Measurements from ENCODE around the gene ETAA1.

Gene ETAA1

GRCh38 chr2:67397143-67397986 lies at the start of gene ETAA1:
Gene ETAA1 (plus strand): TSS chr2:67397333. CDS start chr2:67397449, 116 bp downstream.
- no peak for TF ChIP-seq CTCF (IDR thresholded peaks at IDR 0.05)

DNA sequence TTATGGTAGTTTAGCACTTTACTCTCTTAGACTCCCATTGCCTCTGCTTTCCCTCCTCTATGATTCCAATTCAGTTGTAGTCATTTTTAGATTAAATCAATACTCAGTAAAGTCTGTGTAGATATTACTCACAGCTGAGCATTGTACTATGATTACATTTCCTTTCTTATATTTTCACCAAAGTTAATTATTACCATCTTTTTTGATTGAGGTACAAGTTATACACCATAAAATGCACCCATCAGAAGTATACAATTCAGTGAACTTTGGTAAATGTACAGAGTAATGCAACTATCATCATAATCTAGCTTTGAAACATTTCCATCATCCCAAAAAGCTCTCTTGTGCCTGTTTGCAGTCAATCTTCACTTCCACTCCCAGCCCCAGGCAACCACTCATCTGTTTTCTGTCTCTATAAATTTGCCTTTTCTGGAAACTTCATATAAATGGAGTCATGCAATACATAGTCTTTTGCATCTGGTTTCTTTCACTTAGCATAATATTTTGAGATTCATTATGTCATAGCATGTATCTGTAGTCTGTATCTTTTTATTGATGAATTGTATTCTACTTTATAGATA lies 30.2 kb upstream of the ETAA1 start:
- TF ChIP-seq CTCF (IDR thresholded peaks at IDR 0.05), result no peak

DNA sequence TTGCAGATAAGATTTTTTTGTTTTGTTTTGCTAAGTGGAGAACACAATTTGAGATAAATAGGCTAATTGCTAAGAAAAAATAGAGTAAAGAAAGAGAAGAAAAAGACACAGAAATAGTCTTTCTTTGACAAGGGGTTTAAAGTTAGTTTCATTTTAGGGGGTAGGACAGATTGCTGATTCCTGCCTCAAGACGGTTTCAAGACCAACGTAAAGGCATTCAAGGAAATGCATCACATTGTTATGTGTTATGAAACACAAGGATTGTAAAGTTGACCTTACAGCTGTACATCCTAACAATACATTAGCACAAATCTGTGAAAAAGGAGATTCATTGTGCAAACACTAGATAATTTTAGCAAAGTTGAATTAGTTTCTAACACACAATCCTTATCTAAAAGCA lies 22.7 kb upstream of the ETAA1 start:
- no peak for TF ChIP-seq CTCF (IDR thresholded peaks at IDR 0.05)

GRCh38 chr2:67374949-67375348 lies 22.2 kb upstream of the ETAA1 start:
- no peak for TF ChIP-seq CTCF (IDR thresholded peaks at IDR 0.05)

GRCh38 chr2:67378555-67378954 lies 18.6 kb upstream of the ETAA1 start:
- TF ChIP-seq CTCF (IDR thresholded peaks at IDR 0.05), result no peak

- TF ChIP-seq CTCF (IDR thresholded peaks at IDR 0.05), result no peak
Observed at GRCh38 chr2:67379048-67379447, 18.1 kb upstream of the ETAA1 start.

DNA sequence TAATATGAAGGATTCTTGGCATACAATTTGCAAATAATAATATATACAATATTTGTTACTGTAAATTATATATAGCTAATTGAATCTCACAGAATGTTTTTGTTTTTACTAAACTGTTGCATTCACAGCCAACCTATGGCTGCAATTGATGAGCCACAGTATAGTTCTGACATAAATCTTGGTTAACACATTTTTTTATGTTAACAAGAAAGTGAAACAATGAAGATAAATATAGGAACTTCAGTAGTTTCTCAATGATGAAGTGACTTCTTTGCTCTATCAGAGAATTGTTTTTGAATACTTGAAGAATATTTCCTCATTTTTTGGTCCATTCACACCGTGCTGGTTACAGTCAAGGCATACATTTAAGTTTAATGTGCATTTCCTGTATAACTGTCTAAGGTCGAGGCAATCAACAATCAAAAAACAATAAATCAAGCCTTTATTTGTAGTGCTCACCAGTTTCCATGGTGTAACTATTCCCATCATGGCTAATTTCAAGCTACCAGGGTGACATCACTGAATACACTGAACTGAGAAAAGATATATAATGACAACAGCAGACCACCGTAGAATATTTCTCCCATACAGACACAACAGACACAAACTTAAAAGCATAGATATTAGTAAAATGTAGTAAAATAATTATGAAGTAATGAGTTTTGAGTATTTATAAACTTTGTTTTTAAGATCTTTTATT lies 12.9 kb upstream of the ETAA1 start:
- no peak for TF ChIP-seq CTCF (IDR thresholded peaks at IDR 0.05)
